GM21786 (cell line): ENCODE measurements around the gene FLT3LG.

ENCODE experiments used
- ATAC-seq: cut with Tn5 transposase; IDR thresholded peaks from one replicate; pipeline ENCODE4 v1.9.1; 2021; ENCODE audit not compliant: unreplicated experiment

FLT3LG gene

GRCh38 chr19:49487277-49488045 is 13.4 kb downstream of the FLT3LG start, which contains the start of gene RPL13A:
Gene RPL13A, plus strand, starts transcription at chr19:49487608. Its CDS starts 22 bp downstream, at chr19:49487630.
- peak; percentile 95 for ATAC-seq

- no peak for ATAC-seq
These were observed 14.2 kb downstream of the FLT3LG start for GRCh38 chr19:49488046-49488862.

GRCh38 chr19:49488863-49489537 is 15.0 kb downstream of the FLT3LG start:
- ATAC-seq, result no peak

- no peak for ATAC-seq
These were observed 15.7 kb downstream of the FLT3LG start for GRCh38 chr19:49489601-49490167.

- no peak for ATAC-seq
These were observed 16.4 kb downstream of the FLT3LG start for GRCh38 chr19:49490287-49491029.

GRCh38 chr19:49491030-49491803 is 17.2 kb downstream of the FLT3LG start:
- no peak for ATAC-seq

- ATAC-seq, result no peak
These were observed 18.0 kb downstream of the FLT3LG start for GRCh38 chr19:49491804-49492572.

GRCh38 chr19:49492573-49493405 is 18.8 kb downstream of the FLT3LG start:
- ATAC-seq, result no peak

GRCh38 chr19:49496574-49497008 is 22.6 kb downstream of the FLT3LG start:
- ATAC-seq, result no peak

- no peak for ATAC-seq
These were observed 23.2 kb downstream of the FLT3LG start for GRCh38 chr19:49497047-49497788.

GRCh38 chr19:49497789-49498103 is 23.7 kb downstream of the FLT3LG start:
- ATAC-seq, result no peak

GRCh38 chr19:49498475-49498874 is 24.5 kb downstream of the FLT3LG start:
- ATAC-seq, result no peak

GRCh38 chr19:49499030-49499670 is 25.1 kb downstream of the FLT3LG start:
- no peak for ATAC-seq

- ATAC-seq, result no peak
These were observed 29.0 kb downstream of the FLT3LG start for GRCh38 chr19:49502866-49503581.

- no peak for ATAC-seq
These were observed 29.6 kb downstream of the FLT3LG start for GRCh38 chr19:49503582-49503962.

GRCh38 chr19:49506575-49507105 is 32.6 kb downstream of the FLT3LG start:
- ATAC-seq, result no peak
